Right lobe of liver (tissue), 6 donors: Measurements from ENCODE around the gene RELT. TPM values are rescaled to one million over a fixed set of nuclear protein-coding genes. Genes with fewer than 3 reads are reported as not detected.

Experiments
- ATAC-seq, 4 donors: fragments of 200-7000 bp; cut with Tn5 transposase; one replicate each; pipeline ENCODE4 v1.9.1; 2020; ENCODE audit warnings: mild to moderate bottlenecking in 4 of 4, moderate library complexity in 4 of 4
- DNase-seq, 3 donors: peaks; one replicate each; pipeline ENCODE4 v3.0.0-alpha.2; 2020
- H3K27ac ChIP-seq, 3 donors: fragments of 200-600 bp; one replicate each; pipeline ENCODE4 v1.8.0; 2022
- H3K27me3 ChIP-seq, 2 donors: fragments of 200-600 bp; one replicate each; pipeline ENCODE4 v1.8.0; 2022
- H3K36me3 ChIP-seq, 4 donors: fragments of 200-600 bp; sonication (generic) in 1 of 4; one replicate each; pipeline versions ENCODE4 v1.5.1 to v1.8.0; 2017 to 2022; ENCODE audit warnings: control low read depth in 1 of 4
- H3K4me1 ChIP-seq, 4 donors: fragments of 200-600 bp; sonication (generic) in 1 of 4; one replicate each; pipeline versions ENCODE4 v1.5.1 to v1.8.0; 2017 to 2022; ENCODE audit warnings: control low read depth in 1 of 4
- H3K4me3 ChIP-seq, 3 donors: fragments of 200-600 bp; one replicate each; pipeline ENCODE4 v1.8.0; 2022
- H3K9me3 ChIP-seq, 4 donors: fragments of 200-600 bp; sonication (generic) in 1 of 4; one replicate each; pipeline versions ENCODE4 v1.5.1 to v1.8.0; 2017 to 2022; ENCODE audit warnings: control low read depth in 1 of 4
- POLR2A ChIP-seq: fragments of 450-650 bp; IDR thresholded peaks from one replicate; pipeline ENCODE4 v1.6.1; 2017; ENCODE audit warnings: antibody characterized with exemption, mild to moderate bottlenecking
- WGBS: methylation state at CpG from one replicate; pipeline ENCODE4 v1.1.6; 2018; ENCODE audit warnings: low coverage, low lambda C conversion rate; ENCODE audit not compliant: insufficient coverage; ENCODE audit errors: missing lambda C conversion rate; 5-methylcytosine and 5-hydroxymethylcytosine counted together
- intact Hi-C, 2 donors: fragments of 100-400 bp; cut with DNase I; formaldehyde crosslinking; loops; one replicate each; pipeline versions ENCODE4 v1.11.2 to v1.14.1; 2022
- total RNA-seq, 6 experiments: library from RNA; depleted of rRNA in 2 of 6; stranded (reverse); fragments of >200 nt in 2 of 6; fragmentation: NEBNext Ultra II Directional in 3 of 6; extraction: Animal tissue kit (Norgen Biotek cat#: 25700) in 3 of 6; gene quantifications; one replicate each; pipeline versions ENCODE4 v1.1.0 to v1.2.4, GENCODE V29; 2016 to 2023
- TF ChIP-seq, protein P1 (sequence below), 4 donors: fragments of 200-600 bp in 3 of 4; fragments of 450-650 bp in 1 of 4; IDR thresholded peaks; one replicate each; pipeline versions ENCODE4 v1.5.1 to v1.8.0; 2016 to 2022; ENCODE audit warnings: antibody characterized with exemption in 4 of 4, mild to moderate bottlenecking in 2 of 4
- donor health status: DM: no; HTN: yes; CAD: no.
- donor health status: DM: no; HTN: no; CAD: no.
- donor health status: DM: no; HTN: no; CAD: no.
- donor health status: DM: no; HTN: yes; CAD: no.
- donor health status: DM: no; HTN: yes; CAD: no.

The RELT gene
- total RNA-seq, 6 experiments from 2014 or later, result 0.81 to 5.4 (median 1.6) TPM

DNA sequence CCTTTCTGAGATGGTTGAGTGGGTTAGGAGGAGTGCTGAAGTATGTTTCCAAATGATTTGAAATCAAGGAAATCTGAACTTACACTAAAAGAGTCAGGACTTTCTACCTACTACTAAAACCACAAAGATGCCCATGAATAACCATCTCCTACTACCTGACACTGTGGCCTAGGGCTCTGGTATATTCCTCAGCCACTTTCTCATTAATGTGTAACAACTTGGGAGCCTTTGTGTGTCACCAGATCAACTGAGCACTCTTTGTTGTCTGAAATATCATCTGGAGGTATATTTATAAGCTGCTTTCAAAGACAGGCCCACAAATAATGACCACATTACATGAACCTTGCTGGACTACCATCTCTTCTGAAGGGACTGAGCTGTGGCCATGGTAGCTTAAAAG, 43.9 kb downstream of the RELT start:
- Histone ChIP-seq H3K27me3 (no peaks in the 10 kb centered on the region), H3K36me3 (peaks cover 0 to 7% (median 0%) of the 10 kb centered on the region in 4 donors), H3K9me3 (no peaks in the 10 kb centered on the region), H3K27ac (no peak overlapping the region), H3K4me3 (no peak overlapping the region), H3K4me1 (no peaks in the 10 kb centered on the region)
- intact Hi-C loops, result no loop called here
- ATAC-seq (no peak), DNase-seq (no peak)
- TF ChIP-seq, protein P1, sequence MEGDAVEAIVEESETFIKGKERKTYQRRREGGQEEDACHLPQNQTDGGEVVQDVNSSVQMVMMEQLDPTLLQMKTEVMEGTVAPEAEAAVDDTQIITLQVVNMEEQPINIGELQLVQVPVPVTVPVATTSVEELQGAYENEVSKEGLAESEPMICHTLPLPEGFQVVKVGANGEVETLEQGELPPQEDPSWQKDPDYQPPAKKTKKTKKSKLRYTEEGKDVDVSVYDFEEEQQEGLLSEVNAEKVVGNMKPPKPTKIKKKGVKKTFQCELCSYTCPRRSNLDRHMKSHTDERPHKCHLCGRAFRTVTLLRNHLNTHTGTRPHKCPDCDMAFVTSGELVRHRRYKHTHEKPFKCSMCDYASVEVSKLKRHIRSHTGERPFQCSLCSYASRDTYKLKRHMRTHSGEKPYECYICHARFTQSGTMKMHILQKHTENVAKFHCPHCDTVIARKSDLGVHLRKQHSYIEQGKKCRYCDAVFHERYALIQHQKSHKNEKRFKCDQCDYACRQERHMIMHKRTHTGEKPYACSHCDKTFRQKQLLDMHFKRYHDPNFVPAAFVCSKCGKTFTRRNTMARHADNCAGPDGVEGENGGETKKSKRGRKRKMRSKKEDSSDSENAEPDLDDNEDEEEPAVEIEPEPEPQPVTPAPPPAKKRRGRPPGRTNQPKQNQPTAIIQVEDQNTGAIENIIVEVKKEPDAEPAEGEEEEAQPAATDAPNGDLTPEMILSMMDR (IDR thresholded peaks at IDR 0.05), result no peak
- TF ChIP-seq POLR2A, result no peak

DNA sequence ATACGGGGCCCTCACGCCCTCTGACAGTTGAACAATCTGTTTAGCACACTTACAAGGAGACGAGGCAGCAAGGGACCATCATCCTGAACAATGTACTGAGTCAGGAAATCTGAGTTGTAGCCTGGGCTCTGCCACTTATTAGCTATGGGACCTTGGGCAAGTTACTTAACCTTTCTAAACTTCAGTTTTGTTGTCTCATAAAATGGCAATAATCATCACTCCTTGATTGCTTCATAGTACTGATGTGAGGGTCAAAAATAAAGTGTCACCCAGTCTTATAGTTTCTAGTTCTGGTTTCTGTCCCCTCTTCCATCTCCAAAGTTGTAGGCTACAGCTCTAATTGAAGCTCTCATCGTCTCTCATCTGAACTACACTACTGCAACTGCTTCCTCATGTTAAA, 46.7 kb downstream of the RELT start:
- 84% methylated on average over 3 of the region's 4 CpGs for WGBS
- H3K4me1 ChIP-seq, result no peaks in the 10 kb centered on the region
- no peak for ATAC-seq
- intact Hi-C loops, result no loop called here
- H3K27me3 ChIP-seq, result no peaks in the 10 kb centered on the region
- H3K36me3 ChIP-seq, result peaks cover 0 to 6% (median 0%) of the 10 kb centered on the region in 4 donors
- H3K4me3 ChIP-seq, result no peak overlapping the region
- H3K9me3 ChIP-seq, result no peaks in the 10 kb centered on the region
- TF ChIP-seq POLR2A, result no peak
- TF ChIP-seq, protein P1 (IDR thresholded peaks at IDR 0.05), result no peak
- H3K27ac ChIP-seq, result no peak overlapping the region
- no peak for DNase-seq

DNA sequence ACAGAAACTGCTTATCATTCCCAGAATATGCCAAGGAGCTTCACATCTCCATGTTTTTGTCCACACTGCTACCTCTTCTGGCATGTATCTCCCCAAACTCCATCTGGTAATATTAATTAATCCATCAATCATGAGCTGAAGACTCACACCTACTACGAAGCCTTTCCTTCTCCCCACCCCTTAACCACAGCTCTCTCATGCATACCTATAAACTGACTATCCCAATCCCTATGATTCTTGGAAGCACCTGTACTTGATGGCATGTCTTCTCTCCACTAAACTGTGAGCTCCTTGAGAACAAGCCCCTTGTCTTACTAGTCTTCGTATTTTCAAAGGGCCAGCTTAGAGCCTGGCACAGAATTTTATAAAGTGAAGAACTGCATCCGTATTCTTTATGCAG, 47.3 kb downstream of the RELT start:
- ATAC-seq, result no peak
- H3K4me3 ChIP-seq, result no peak overlapping the region
- intact Hi-C loops, result no loop called here
- H3K9me3 ChIP-seq, result no peaks in the 10 kb centered on the region
- WGBS, result 96% methylated on average over 3 of the region's 3 CpGs
- no peak for TF ChIP-seq POLR2A
- TF ChIP-seq, protein P1 (IDR thresholded peaks at IDR 0.05), result no peak
- no peaks in the 10 kb centered on the region for H3K36me3 ChIP-seq
- no peaks in the 10 kb centered on the region for H3K4me1 ChIP-seq
- no peak for DNase-seq
- no peaks in the 10 kb centered on the region for H3K27me3 ChIP-seq
- H3K27ac ChIP-seq, result no peak overlapping the region

DNA sequence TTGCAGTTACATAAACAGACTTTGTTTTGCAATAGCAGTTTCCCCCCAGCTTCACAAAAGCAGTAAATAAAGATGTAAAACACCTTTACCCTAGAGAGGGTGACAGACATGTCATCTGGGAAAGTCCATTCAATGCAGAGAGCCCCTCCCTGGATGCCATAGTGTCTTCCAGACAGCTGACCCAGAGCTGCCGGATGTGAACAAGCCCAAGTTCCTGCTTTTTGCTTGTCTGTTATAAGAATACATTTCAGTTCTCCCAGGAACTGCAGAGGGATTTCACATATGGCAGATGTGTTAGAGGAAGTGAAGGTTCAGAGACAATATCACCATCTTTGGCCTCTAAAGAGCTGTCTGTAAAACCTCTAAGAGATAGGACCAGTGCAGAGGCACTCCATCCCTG, 48.9 kb downstream of the RELT start:
- WGBS, result 57% methylated on average over 1 of the region's 1 CpG

More for the DNA sequence above, 48.9 kb downstream of the RELT start:
- intact Hi-C loops, result no loop called here
- no peak overlapping the region for H3K27ac ChIP-seq
- no peaks in the 10 kb centered on the region for H3K9me3 ChIP-seq
- DNase-seq (no peak), ATAC-seq (peak; percentile 30 to 70 (median 50))
- H3K36me3 ChIP-seq, result no peaks in the 10 kb centered on the region
- no peaks in the 10 kb centered on the region for H3K4me1 ChIP-seq
- H3K4me3 ChIP-seq, result no peak overlapping the region
- no peaks in the 10 kb centered on the region for H3K27me3 ChIP-seq
- no peak for TF ChIP-seq POLR2A
- TF ChIP-seq, protein P1 (IDR thresholded peaks at IDR 0.05), result no peak
